ENCODE data around the gene SPTB.
"Not testable (repeated sequence)": the region's sequence is repeated elsewhere in the genome, so short reads cannot be mapped to it uniquely, and the experiment has no call there.

SPTB gene

DNA sequence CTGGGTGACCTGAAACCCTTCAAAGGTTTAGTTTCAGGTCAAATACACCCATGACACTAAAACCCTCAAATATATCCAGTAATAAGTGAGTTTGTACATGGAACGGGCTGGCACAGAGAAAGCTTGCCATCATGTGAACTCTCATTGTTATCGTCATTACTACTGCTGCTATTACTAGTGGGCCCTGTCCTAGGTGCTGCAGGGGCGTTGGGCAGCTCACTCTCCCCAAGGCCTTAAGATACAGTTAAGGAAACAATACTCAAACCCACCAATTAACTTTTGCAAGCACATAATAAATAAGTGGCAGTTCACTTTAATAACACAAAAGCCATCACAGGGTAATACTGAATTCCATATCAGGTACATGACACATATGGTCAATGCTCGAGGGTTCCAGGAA lies 71.3 kb downstream of the SPTB start:
- TF ChIP-seq POLR2A (IDR thresholded peaks at IDR 0.05; ENCODE audit: low read length) = no peak
- no peak for TF ChIP-seq GATA1 (IDR thresholded peaks at IDR 0.05; ENCODE audit: low read depth, low read length)
- DNase-seq = no peak

DNA sequence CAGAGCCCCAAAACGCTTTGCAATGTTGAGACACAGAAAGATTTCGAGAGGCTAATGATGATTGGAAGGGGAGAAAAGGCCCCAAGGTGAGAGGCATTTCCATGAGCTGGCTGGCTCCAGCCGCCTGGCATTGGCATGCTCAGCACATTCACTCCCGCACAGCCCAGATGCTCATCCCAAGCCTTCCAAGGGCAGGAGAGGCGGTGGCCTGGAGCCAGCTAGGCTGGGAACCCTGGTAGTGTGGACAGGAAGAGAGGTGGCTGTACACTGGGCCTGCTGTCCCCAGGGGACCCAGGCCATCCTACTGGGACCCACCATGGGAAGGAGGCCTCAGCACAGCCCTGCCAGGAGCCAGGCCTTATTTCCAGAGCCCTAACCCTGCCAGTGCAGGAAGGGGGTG lies 72.2 kb downstream of the SPTB start:
- no peak for DNase-seq
- TF ChIP-seq POLR2A (IDR thresholded peaks at IDR 0.05; ENCODE audit: low read length) (no peak), GATA1 (IDR thresholded peaks at IDR 0.05; ENCODE audit: low read depth, low read length) (no peak)

DNA sequence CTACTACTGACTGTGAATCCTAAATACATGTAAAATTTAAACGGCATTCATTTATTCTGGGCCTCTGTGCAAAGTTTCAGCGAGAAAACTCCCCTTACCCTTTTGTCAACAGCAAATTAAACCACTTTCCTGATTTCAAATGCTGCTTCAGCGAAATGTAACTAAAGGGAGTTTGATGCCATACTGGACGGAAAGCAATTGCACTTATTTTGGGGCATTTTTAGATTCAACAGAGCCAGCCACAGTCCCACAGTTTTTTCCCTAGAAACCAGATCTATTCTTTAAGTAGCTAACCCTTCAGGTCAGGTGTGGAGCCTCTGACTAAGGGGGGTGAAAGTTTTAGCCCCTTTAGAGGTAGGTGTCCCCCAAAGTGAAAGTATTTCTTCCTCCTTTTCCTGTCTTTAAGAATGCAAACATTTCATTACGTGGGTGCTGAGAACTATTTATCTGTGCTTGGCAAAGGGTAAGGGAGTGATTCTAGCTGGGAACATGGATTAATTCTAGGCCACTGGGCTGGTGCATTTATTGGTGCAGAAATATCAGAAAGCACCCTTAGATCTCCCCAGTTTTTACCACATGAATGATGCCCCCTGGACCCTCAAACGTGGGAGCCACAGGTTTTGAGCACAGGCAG lies 72.7 kb downstream of the SPTB start:
- no peak for DNase-seq
- TF ChIP-seq POLR2A (IDR thresholded peaks at IDR 0.05; ENCODE audit: low read length) (no peak), GATA1 (IDR thresholded peaks at IDR 0.05; ENCODE audit: low read depth, low read length) (no peak)

DNA sequence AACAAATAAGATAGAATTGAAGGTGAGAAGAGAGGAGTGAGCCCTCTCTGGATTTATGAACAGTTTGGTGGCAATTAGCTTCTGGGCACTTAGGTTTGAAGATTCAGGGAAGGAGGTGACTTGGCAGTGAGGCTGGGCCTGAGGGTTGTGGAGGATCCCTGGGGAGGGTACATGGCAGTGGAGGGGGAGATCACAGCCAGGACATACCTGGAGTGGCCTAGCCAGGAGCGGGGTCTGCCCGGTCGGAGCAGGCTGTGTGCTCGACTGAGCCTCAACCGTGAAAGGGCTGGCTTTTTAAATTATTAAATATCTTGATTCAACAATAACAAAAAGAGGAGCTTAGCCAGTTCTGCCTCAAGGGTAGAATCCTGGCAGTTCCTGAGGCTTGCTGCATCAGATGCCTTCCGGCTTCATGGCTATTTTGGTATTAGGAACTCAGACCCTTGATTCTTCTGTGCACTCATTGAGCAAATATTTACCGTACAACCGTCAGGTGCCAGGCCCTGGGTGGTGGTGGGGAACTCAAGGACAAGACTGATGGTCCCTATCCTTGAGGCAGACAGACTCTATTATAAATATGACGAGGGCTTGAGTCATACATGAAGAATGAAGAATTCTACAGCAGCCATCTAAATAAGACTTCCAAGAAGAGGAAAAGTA lies 73.4 kb downstream of the SPTB start:
- no peak for DNase-seq
- TF ChIP-seq GATA1 (IDR thresholded peaks at IDR 0.05; ENCODE audit: low read depth, low read length) (no peak), POLR2A (IDR thresholded peaks at IDR 0.05; ENCODE audit: low read length) (no peak)

DNA sequence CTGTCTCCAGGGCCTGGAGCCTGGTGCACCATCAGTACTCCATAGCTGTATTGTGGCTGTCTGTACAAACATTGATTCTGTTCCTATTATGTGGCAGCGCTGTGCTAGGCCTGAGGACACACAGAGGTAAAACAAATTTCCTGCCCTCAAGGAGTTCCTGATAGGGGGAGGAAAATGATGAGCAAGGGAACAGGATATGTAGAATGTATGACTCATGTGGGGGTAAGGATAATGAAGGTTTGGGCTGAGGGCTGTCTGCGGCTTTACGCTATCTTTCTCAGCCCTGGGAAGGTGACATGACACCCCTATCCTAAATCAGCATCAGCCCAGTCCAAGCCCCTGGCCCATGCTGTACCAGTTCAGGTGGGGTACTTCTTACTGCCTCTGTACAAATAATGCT lies 74.1 kb downstream of the SPTB start:
- not testable (repeated sequence) for DNase-seq

DNA sequence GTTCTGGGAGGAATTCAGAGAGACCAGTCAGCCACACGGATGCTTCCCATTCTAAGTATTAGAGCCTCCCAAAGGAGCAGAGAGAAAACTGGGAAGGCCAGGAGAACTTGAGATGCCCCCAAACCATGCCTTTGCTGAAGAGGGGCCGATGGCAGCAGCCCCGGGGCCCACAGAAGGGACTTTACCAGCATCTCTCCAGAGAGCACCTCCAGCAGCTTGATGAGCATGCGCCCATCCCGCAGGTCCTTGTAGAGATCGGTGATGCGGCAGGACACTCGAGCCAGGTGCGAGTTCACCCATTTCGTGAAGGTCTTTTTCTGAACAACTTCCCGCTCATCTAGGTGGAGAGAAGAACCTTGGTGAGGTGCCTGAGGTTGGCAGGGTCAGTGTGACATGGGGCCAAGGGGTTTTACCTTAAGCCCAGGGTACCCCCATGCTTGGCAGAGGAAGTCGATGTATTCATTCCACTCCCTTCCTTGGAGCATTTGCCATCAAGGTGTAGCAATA lies 74.9 kb downstream of the SPTB start:
- TF ChIP-seq POLR2A (IDR thresholded peaks at IDR 0.05; ENCODE audit: low read length) (no peak), GATA1 (IDR thresholded peaks at IDR 0.05; ENCODE audit: low read depth, low read length) (no peak)
- no peak for DNase-seq

DNA sequence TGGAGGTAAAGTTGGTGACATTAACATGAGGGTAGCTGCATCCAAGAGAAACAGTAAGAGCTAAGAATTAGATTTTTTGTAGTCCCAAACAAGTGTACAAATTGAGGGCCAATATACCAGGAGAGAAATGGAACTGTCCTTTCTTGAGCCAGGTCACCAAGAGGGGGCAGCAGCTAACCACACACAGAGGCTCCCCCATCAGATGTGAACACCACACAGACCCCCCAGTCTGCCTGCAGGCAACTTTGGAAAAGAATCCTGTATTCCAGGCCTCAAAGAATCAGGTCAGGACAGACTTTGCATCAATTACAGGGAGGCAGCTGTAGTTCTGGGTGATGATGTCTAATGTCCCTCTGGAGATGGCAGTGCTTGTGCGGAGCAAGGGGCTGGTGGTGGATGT lies 77.9 kb downstream of the SPTB start:
- TF ChIP-seq GATA1 (IDR thresholded peaks at IDR 0.05; ENCODE audit: low read depth, low read length) (no peak), POLR2A (IDR thresholded peaks at IDR 0.05; ENCODE audit: low read length) (no peak)
- DNase-seq = peak; percentile 31 to 58

DNA sequence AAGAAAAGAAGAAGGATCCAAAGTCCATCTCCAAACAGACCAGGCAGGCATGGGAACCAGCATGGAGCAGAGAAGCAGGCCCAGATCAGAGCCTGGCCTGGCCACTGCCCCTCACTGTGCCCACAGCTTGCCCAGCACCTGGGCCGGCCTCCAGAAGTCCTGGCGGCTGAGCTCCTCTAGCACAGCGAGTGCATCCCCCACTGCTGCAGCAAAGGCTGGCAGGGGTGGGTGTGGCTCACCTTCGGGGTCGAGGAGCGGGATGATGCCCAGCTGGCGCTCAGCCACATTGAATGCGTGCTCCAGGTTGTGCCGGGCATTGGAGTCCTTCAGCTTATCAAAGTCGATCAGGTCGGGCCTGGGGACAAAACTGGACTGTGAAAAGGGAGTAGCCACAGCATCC lies 78.7 kb downstream of the SPTB start:
- no peak for DNase-seq
- TF ChIP-seq POLR2A (IDR thresholded peaks at IDR 0.05; ENCODE audit: low read length) (no peak), GATA1 (IDR thresholded peaks at IDR 0.05; ENCODE audit: low read depth, low read length) (no peak)

DNA sequence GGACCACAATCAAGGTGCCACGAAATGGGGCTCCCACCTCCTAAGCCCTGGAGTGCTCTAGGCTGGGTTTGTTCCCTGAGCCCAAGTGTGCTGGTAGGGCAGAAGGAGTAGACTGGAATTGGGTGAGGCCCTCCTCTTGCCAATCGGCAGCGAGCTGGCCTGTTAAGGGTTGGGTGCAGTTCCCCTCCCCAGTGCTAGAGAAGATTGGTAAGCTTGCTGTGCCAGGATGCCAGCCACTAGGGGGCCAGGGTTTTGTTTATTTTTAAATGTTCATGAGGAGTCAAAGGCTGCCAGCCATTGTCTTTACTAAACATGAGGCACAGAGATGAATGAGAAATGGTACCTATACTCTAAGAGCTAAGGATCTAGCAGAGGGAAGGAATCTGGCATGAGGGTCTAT lies 79.7 kb downstream of the SPTB start:
- DNase-seq = peak; percentile 43 to 48

DNA sequence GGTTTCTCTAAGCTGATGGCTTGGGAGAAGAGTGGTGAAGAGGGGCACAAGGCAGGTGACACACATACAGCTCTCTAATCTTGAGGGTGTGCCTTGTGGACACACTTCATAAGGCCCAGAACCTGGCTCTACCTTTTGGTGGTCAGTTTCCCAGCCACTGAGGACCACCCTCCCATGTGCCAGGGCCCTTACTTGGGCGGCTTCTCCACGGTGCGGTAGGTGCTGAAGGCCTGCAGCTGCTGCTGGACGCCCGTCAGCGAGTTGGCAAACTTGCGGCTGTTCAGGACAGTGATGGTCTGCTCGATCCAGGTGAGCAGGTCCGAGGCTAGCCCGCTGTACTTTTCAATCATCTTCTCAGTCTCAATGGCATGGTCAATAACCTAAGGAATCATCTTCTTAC lies 80.2 kb downstream of the SPTB start:
- DNase-seq = no peak
- no peak for TF ChIP-seq POLR2A (IDR thresholded peaks at IDR 0.05; ENCODE audit: low read length)
- TF ChIP-seq GATA1 (IDR thresholded peaks at IDR 0.05; ENCODE audit: low read depth, low read length) = no peak

More for the DNA sequence above, 79.7 kb downstream of the SPTB start:
- TF ChIP-seq POLR2A (IDR thresholded peaks at IDR 0.05; ENCODE audit: low read length) = no peak
- TF ChIP-seq GATA1 (IDR thresholded peaks at IDR 0.05; ENCODE audit: low read depth, low read length) = no peak

DNA sequence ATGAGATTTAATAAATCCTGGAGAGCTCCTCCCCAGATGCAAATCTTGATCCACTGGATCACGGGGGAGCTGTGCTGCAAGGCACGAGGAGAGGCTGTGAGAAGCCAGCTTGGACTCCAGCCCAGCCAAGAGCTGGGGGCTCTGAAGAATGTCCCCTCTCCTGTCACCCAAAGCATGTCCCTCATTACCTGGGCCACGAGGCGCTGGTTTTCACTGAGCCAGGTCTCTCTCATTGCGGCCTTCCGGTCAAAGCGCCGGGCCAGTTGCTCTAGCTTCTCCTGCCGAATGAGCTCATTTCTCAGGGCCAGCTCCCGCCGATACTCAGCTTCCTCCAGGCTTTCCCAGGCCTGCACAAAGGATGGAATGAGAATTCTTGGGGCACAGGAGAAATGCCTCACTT lies 83.3 kb downstream of the SPTB start:
- DNase-seq = no peak
- no peak for TF ChIP-seq GATA1 (IDR thresholded peaks at IDR 0.05; ENCODE audit: low read depth, low read length)
- no peak for TF ChIP-seq POLR2A (IDR thresholded peaks at IDR 0.05; ENCODE audit: low read length)

DNA sequence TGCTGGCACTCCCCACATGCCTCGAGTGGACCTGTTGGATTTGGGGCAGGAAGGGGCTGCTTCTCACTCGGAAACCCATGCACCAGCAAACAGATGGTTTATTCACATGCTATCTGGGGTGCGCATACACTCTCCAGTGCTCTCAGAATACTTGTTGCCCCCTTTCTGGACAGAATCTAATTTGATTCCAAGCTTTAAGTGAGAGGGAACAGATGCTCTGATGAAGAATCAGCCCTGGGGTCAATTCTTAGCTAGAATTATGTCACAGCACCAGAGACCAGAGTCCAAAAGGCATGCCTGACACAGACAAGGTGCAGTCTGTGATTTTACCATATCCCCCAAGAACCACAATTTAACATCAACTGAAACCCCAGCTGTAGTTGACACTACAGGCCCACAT lies 83.8 kb downstream of the SPTB start:
- no peak for DNase-seq
- no peak for TF ChIP-seq GATA1 (IDR thresholded peaks at IDR 0.05; ENCODE audit: low read depth, low read length)
- no peak for TF ChIP-seq POLR2A (IDR thresholded peaks at IDR 0.05; ENCODE audit: low read length)

DNA sequence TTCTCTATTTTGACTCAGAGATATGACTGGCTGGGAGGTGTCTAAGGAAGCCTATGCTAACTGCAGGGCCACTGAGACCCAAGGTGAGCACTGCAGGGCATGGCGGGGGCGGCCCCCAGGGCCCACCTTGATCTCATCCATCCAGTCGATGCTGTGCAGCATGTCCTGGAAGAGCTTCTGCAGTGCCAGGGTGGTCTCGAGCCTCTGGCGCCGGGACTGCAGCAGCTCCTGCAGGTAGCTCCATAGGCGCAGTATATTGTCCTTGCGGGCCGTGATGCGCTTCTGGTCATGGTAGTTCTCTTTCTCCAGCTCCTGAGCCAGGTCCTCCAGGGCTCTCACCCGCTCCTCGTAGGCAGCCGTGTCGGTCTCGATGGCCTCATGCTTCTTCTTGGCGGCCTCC lies 84.5 kb downstream of the SPTB start:
- TF ChIP-seq GATA1 (IDR thresholded peaks at IDR 0.05; ENCODE audit: low read depth, low read length) (no peak), POLR2A (IDR thresholded peaks at IDR 0.05; ENCODE audit: low read length) (no peak)
- DNase-seq = no peak

DNA sequence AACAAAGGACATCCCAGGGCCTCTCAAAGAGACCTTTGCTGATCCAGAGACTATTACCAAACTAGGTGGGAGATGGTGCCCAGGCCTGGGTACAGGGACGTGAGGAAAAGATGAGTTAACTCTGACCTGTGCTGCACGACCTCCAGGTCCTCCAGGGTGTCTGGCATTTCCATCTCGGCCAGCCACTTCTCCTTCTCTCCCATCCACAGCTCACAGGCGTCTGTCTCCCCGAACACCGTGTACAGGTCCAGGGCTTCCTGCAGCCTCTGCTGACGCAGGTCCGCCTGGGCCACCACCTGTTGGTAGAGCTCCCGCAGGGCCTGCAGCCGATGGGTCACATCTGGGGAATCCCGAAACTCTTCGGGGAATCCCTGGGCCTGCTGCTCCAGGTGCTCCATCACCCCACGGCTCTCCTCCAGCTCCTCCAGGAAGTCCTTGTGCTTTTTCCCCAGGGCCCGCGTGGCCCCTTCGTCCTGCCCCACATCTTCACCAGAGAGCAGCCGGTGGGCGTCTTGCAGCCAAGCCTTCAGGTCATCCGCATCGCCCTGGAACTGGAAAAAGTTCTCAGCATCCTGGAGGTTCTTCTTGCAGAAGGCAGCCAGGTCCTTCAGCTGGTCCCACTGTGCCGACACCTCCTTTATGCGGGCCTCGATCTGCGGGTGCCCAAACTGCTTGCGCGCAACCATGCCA lies 86.7 kb downstream of the SPTB start:
- DNase-seq = no peak
- TF ChIP-seq POLR2A (IDR thresholded peaks at IDR 0.05; ENCODE audit: low read length) = no peak
- TF ChIP-seq GATA1 (IDR thresholded peaks at IDR 0.05; ENCODE audit: low read depth, low read length) = no peak

DNA sequence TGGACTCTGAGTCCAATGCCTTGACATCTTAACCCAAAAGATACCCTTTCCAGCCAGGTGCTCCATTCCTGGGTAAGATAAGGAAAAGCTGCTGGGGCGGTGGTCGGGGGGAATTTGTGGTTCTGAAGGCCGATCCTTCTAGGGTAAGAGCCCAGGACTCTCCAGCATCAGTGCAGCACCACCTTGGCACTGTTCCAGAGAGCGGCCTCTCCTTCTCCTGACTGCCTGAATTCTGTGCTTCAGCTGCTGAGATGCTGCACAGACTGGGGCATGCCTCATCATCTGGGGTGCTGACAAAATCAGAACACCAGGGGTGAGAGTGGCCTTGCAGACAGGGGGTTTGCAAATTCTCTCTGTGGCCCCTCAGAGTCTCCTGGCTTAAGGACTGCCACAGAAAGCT lies 87.5 kb downstream of the SPTB start:
- TF ChIP-seq GATA1 (IDR thresholded peaks at IDR 0.05; ENCODE audit: low read depth, low read length) = no peak
- no peak for TF ChIP-seq POLR2A (IDR thresholded peaks at IDR 0.05; ENCODE audit: low read length)
- no peak for DNase-seq
